Coronary artery (tissue), 2 donors: ENCODE measurements around the gene OTOG.

Experiments used
- DNase-seq: peaks from one replicate; pipeline ENCODE4 v3.0.0-alpha.2; 2017; ENCODE audit warnings: low spot score
- H3K27ac ChIP-seq, 2 donors: fragments of 200-600 bp; sonication (generic); one replicate each; pipeline ENCODE4 v1.5.1; 2016 to 2019
- H3K4me3 ChIP-seq: fragments of 200-600 bp; sonication (generic); 2 replicates; pipeline ENCODE4 v1.5.1; 2016; ENCODE audit warnings: mild to moderate bottlenecking, moderate library complexity
- TF ChIP-seq, protein P1 (sequence below): fragments of 200-600 bp; sonication (generic); IDR thresholded peaks from one replicate; pipeline ENCODE4 v1.5.1; 2019; ENCODE audit warnings: antibody characterized with exemption

OTOG gene

DNA sequence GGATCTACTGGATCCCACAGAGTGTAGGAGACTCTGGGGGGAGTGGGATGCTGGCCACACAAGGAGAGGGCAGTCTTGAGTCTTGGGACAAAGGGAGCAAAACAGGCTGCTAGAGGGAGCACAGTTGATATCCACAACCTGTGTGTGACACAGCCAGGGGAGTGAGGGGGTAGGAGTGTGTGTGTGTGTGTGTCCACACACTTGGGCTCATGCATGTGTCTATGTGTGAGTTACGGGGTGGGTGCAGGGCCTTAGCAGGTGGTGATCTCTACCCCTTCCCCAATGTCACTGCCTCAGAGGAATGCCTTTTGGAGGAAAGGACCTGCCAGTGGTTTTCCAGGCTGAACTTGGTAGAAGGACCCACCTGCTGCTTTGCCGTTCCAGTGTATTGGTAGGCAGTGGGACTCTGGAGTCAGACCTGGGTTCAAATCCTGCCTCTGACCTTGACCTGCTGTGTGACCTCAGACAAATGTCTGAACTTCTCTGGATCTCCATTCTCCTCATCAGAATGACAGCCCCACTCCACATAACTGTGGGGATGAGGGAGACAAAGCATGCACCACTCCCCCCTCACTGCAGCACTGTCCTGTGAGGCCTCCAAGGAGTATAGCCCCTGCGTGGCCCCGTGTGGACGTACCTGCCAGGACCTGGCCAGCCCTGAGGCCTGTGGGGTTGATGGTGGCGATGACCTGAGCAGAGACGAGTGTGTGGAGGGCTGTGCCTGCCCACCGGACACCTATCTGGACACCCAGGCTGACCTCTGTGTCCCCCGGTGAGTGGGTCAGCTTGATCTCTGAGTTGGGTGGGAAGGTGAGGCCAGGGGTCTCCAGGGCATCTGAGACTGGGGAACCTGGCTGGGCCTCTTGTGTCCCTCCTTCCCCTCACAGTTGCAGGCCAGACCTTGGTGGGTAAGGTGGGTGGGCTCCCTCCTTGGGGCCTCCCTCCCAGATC is 27.4 kb downstream of the OTOG start:
- H3K27ac ChIP-seq = no peak overlapping the region
- TF ChIP-seq, protein P1, sequence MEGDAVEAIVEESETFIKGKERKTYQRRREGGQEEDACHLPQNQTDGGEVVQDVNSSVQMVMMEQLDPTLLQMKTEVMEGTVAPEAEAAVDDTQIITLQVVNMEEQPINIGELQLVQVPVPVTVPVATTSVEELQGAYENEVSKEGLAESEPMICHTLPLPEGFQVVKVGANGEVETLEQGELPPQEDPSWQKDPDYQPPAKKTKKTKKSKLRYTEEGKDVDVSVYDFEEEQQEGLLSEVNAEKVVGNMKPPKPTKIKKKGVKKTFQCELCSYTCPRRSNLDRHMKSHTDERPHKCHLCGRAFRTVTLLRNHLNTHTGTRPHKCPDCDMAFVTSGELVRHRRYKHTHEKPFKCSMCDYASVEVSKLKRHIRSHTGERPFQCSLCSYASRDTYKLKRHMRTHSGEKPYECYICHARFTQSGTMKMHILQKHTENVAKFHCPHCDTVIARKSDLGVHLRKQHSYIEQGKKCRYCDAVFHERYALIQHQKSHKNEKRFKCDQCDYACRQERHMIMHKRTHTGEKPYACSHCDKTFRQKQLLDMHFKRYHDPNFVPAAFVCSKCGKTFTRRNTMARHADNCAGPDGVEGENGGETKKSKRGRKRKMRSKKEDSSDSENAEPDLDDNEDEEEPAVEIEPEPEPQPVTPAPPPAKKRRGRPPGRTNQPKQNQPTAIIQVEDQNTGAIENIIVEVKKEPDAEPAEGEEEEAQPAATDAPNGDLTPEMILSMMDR = no peak
- peak; percentile 38 for DNase-seq
- H3K4me3 ChIP-seq = no peak overlapping the region

- H3K27ac ChIP-seq = no peak overlapping the region
- H3K4me3 ChIP-seq = no peak overlapping the region
- peak; percentile 52 for DNase-seq
- TF ChIP-seq, protein P1 = no peak
Measured at GRCh38 chr11:17575431-17576425, 28.7 kb downstream of the OTOG start.

DNA sequence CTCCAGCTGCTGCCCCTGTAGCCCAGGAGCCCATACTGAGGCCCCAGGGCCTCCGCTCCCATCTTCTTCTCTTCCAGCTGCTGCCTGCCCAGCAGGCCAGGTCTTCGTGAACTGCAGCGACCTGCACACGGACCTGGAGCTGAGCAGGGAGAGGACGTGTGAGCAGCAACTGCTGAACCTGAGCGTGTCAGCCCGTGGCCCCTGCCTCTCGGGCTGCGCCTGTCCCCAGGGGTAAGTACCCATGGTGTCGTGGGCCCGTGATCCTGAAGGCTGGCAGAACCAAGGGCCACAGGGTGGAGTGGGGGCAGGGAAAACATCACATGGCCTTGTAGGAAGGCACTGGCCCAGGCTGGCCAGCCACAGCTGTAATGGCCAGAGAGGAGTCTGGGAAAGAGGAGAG is 31.2 kb downstream of the OTOG start:
- peak; percentile 53 for DNase-seq
- H3K4me3 ChIP-seq = no peak overlapping the region
- H3K27ac ChIP-seq = no peak overlapping the region
- TF ChIP-seq, protein P1 = no peak

DNA sequence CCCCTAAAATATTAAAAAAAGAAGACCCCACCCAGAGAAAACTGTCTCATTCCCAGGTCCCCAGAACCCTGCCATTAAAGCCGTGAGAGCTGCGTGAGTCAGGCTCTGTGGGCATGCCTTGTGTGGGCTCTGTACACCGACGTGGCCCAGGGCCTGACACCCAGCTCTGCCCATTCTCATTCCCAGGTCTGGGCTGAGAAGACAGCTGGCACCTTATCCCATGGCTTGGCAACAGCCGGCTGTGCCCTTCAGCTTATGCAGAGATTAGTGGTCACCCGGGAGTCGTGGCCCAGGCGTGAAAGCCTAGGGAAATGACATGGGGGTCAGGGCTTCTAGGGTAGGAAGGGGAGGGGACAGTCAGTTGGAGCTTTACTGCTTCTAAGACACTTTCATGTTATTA is 31.9 kb downstream of the OTOG start:
- Histone ChIP-seq H3K4me3 (no peak overlapping the region), H3K27ac (no peak overlapping the region)
- DNase-seq = peak; percentile 40
- TF ChIP-seq, protein P1 = no peak

GRCh38 chr11:17579451-17579850 is 32.4 kb downstream of the OTOG start:
- TF ChIP-seq, protein P1 = no peak
- Histone ChIP-seq H3K4me3 (no peak overlapping the region), H3K27ac (no peak overlapping the region)
- DNase-seq = peak; percentile 64

GRCh38 chr11:17580271-17580670 is 33.2 kb downstream of the OTOG start:
- H3K27ac ChIP-seq = no peak overlapping the region
- TF ChIP-seq, protein P1 = no peak
- H3K4me3 ChIP-seq = no peak overlapping the region
- DNase-seq = peak; percentile 29
